ENCODE measurements around the gene AKAP8L.
"Not testable (repeated sequence)": the region's sequence is repeated elsewhere in the genome, so short reads cannot be mapped to it uniquely, and the experiment has no call there.

AKAP8L gene

DNA sequence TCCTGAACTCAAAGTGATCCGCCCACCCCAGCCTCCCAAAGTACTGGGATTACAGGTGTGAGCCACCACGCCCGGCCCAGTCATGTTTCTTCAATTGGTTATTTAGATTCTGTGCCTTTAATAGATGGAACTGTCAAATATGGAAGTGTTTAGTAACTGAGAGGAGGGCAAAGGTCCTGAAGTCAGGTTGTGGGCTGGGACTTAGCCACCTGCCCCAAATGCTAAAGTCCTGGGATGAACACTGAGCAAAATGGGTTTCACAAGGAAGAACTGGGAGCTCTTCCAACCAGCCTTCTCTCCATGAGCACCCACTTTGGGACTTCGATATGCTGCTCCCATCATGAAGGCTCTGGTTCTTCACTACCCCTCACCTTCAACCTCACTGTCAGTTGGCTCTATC, 60.9 kb downstream of the AKAP8L start:
- no peak overlapping the region for H3K27ac ChIP-seq (ENCODE audit: low read depth, low read length)

DNA sequence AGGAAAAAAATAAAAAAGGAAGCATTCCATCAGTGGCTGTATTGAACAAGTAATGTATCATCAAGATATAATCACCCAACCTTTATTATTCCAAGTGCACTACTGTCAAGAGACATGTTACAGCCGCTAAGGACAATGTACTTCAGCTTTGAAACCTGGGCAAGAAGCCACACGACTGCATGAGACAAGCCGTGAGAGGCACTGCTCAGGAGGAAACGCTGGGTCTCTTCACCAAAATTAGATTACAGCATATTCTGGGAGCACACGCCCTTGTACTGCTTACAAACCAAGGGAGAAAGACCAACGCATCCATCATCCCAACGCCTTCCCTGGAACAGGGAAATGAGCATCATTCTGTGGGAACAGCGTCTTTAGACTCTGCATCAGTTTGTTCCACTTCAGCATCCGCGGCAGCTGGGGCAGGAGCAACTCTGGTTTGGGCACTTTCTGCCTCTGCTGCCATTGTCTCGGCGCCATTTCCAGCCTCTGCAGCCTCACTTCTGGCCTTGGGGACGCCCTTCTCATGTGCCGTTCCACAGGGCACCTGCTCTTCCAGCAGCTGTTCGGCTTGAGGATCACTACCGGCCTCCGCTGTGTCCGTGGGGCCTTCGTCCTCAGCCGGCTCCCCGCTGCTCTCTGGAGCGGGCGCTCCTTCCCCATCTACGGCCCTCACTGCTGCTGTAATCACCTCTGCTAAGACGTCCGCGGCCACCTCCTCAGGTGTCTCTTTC, 64.1 kb downstream of the AKAP8L start:
- H3K4me1 ChIP-seq (ENCODE audit: control insufficient read depth in 1 of 2, insufficient read depth in 2 of 2, low read length in 2 of 2): peaks cover 0 to 5% of the 10 kb centered on the region in 2 donors
- no peaks in the 10 kb centered on the region for H3K27me3 ChIP-seq (ENCODE audit: control insufficient read depth in 1 of 2, insufficient read depth in 2 of 2, low read length in 2 of 2)
- no peak overlapping the region for H3K4me3 ChIP-seq (ENCODE audit: low read depth in 1 of 2, low read length in 2 of 2)
- no peak overlapping the region for H3K27ac ChIP-seq (ENCODE audit: low read depth, low read length)
- H3K36me3 ChIP-seq (ENCODE audit: control insufficient read depth in 1 of 2, insufficient read depth in 2 of 2, low read length in 2 of 2): peaks cover 22 to 53% of the 10 kb centered on the region in 2 donors
- H3K9me3 ChIP-seq (ENCODE audit: control insufficient read depth in 1 of 2, low read length in 2 of 2): no peaks in the 10 kb centered on the region
- H3K9ac ChIP-seq (ENCODE audit: low read depth in 1 of 2, low read length in 2 of 2): no peak overlapping the region

More for the DNA sequence above, 60.9 kb downstream of the AKAP8L start:
- H3K9ac ChIP-seq (ENCODE audit: low read depth in 1 of 2, low read length in 2 of 2): no peak overlapping the region
- H3K4me3 ChIP-seq (ENCODE audit: low read depth in 1 of 2, low read length in 2 of 2): no peak overlapping the region
- no peaks in the 10 kb centered on the region for H3K27me3 ChIP-seq (ENCODE audit: control insufficient read depth in 1 of 2, insufficient read depth in 2 of 2, low read length in 2 of 2)
- no peaks in the 10 kb centered on the region for H3K9me3 ChIP-seq (ENCODE audit: control insufficient read depth in 1 of 2, low read length in 2 of 2)
- peaks cover 35 to 75% of the 10 kb centered on the region in 2 donors for H3K36me3 ChIP-seq (ENCODE audit: control insufficient read depth in 1 of 2, insufficient read depth in 2 of 2, low read length in 2 of 2)
- peaks cover 4 to 8% of the 10 kb centered on the region in 2 donors for H3K4me1 ChIP-seq (ENCODE audit: control insufficient read depth in 1 of 2, insufficient read depth in 2 of 2, low read length in 2 of 2)

DNA sequence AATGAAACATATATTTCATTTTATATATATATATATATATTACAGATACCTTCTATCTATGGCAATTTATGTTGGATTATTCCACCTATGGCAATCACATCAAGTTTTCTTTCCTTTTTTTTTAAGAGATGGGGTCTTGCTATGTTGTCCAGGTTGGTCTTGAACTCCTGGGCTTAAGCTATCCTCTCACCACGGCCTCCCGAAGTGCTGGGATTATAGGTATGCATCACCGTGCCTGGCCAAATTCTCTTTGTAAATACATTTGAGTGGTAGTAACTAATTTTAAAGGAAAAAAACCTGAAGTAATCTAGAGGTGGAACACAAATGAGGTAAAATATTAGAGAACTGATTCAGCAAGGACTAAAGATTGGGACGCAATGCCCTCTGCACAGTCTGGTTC, 64.9 kb downstream of the AKAP8L start:
- no peak overlapping the region for H3K4me3 ChIP-seq (ENCODE audit: low read depth in 1 of 2, low read length in 2 of 2)
- peaks cover 0 to 5% of the 10 kb centered on the region in 2 donors for H3K4me1 ChIP-seq (ENCODE audit: control insufficient read depth in 1 of 2, insufficient read depth in 2 of 2, low read length in 2 of 2)
- H3K9me3 ChIP-seq (ENCODE audit: control insufficient read depth in 1 of 2, low read length in 2 of 2): no peaks in the 10 kb centered on the region
- peaks cover 18 to 47% of the 10 kb centered on the region in 2 donors for H3K36me3 ChIP-seq (ENCODE audit: control insufficient read depth in 1 of 2, insufficient read depth in 2 of 2, low read length in 2 of 2)
- no peak overlapping the region for H3K9ac ChIP-seq (ENCODE audit: low read depth in 1 of 2, low read length in 2 of 2)
- no peak overlapping the region for H3K27ac ChIP-seq (ENCODE audit: low read depth, low read length)
- no peaks in the 10 kb centered on the region for H3K27me3 ChIP-seq (ENCODE audit: control insufficient read depth in 1 of 2, insufficient read depth in 2 of 2, low read length in 2 of 2)

DNA sequence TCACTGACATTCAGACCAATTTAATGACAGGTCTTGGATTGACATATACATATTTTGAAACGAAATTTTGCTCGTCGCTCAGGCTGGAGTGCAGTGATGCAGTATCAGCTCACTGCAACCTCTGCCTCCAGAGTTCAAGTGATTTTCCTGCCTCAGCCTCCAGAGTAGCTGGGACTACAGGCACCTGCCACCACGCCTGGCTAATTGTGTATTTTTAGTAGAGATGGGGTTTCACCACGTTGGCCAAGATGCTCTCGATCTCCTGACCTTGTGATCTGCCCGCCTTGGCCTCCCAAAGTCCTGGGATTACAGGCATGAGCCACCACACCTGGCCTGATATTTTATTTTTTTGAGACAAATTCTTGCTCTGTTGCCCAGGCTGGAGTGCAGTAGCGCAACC, 66.3 kb downstream of the AKAP8L start:
- H3K4me1 ChIP-seq (ENCODE audit: control insufficient read depth in 1 of 2, insufficient read depth in 2 of 2, low read length in 2 of 2); H3K27me3 ChIP-seq (ENCODE audit: control insufficient read depth in 1 of 2, insufficient read depth in 2 of 2, low read length in 2 of 2); H3K4me3 ChIP-seq (ENCODE audit: low read depth in 1 of 2, low read length in 2 of 2); H3K9me3 ChIP-seq (ENCODE audit: control insufficient read depth in 1 of 2, low read length in 2 of 2); H3K9ac ChIP-seq (ENCODE audit: low read depth in 1 of 2, low read length in 2 of 2); H3K27ac ChIP-seq (ENCODE audit: low read depth, low read length): not testable (repeated sequence)
- H3K36me3 ChIP-seq (ENCODE audit: control insufficient read depth in 1 of 2, insufficient read depth in 2 of 2, low read length in 2 of 2): peaks cover 8 to 36% of the 10 kb centered on the region in 2 donors

DNA sequence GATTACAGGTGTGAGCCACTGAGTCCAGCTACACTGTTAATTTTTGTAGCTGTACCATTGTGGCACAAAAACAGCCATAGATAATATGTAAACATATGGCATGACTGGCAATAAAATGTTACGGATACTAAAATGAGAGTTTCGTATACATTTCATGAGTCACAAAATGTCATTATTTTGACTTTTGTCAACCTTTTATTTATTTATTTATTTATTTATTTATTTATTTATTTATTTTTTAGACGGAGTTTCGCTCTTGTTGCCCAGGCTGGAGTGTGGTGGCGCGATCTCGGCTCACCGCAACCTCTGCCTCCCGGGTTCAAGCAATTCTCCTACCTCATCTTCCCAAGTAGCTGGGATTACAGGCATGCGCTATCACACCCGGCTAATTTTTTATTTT, 77.5 kb downstream of the AKAP8L start:
- H3K27ac ChIP-seq (ENCODE audit: low read depth, low read length); H3K9me3 ChIP-seq (ENCODE audit: control insufficient read depth in 1 of 2, low read length in 2 of 2); H3K4me3 ChIP-seq (ENCODE audit: low read depth in 1 of 2, low read length in 2 of 2); H3K9ac ChIP-seq (ENCODE audit: low read depth in 1 of 2, low read length in 2 of 2); H3K36me3 ChIP-seq (ENCODE audit: control insufficient read depth in 1 of 2, insufficient read depth in 2 of 2, low read length in 2 of 2); H3K4me1 ChIP-seq (ENCODE audit: control insufficient read depth in 1 of 2, insufficient read depth in 2 of 2, low read length in 2 of 2); H3K27me3 ChIP-seq (ENCODE audit: control insufficient read depth in 1 of 2, insufficient read depth in 2 of 2, low read length in 2 of 2): not testable (repeated sequence)

DNA sequence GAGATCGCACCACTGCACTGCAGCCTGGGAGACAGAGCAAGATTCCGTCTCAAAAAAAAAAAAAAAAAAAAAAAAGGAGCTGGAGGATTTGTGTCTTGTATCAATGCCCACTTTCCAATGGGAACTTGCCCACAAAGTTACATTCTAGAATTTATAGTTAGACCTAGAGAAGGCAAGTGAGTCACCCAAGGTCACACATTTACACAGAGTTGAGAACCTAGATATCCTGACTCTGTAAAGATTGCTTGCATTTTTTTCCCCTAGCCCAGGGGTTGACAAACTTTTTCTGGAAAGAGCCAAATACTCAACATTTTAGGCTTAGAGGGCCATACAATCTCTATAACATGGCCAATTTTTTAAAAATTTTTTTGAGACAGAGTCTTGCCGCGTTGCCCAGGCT, 78.7 kb downstream of the AKAP8L start:
- no peak overlapping the region for H3K9ac ChIP-seq (ENCODE audit: low read depth in 1 of 2, low read length in 2 of 2)

DNA sequence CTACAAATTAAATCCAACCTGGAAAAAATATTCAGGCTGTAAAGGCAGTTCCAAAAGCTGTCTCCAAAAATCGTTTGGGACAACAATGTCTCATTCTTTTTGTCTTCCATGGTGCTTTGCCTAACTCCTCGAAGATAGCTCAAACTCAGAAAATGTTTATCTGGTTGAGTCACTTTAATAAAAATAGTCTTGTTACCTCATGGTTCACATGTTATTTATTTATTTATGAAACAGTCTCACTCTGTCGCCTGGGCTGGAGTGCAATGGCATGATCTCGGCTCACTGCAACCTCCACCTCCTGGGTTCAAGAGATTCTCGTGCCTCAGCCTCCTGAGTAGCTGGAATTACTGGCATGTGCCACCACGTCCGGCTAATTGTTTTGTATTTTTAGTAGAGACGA, 81.6 kb downstream of the AKAP8L start:
- no peak overlapping the region for H3K27ac ChIP-seq (ENCODE audit: low read depth, low read length)
- H3K36me3 ChIP-seq (ENCODE audit: control insufficient read depth in 1 of 2, insufficient read depth in 2 of 2, low read length in 2 of 2): no peaks in the 10 kb centered on the region
- H3K27me3 ChIP-seq (ENCODE audit: control insufficient read depth in 1 of 2, insufficient read depth in 2 of 2, low read length in 2 of 2): no peaks in the 10 kb centered on the region
- peaks cover 5 to 6% of the 10 kb centered on the region in 2 donors for H3K4me1 ChIP-seq (ENCODE audit: control insufficient read depth in 1 of 2, insufficient read depth in 2 of 2, low read length in 2 of 2)
- H3K9me3 ChIP-seq (ENCODE audit: control insufficient read depth in 1 of 2, low read length in 2 of 2): no peaks in the 10 kb centered on the region
- H3K9ac ChIP-seq (ENCODE audit: low read depth in 1 of 2, low read length in 2 of 2): no peak overlapping the region
- H3K4me3 ChIP-seq (ENCODE audit: low read depth in 1 of 2, low read length in 2 of 2): no peak overlapping the region

More for the DNA sequence above, 78.7 kb downstream of the AKAP8L start:
- H3K36me3 ChIP-seq (ENCODE audit: control insufficient read depth in 1 of 2, insufficient read depth in 2 of 2, low read length in 2 of 2): no peaks in the 10 kb centered on the region
- no peak overlapping the region for H3K27ac ChIP-seq (ENCODE audit: low read depth, low read length)
- H3K4me3 ChIP-seq (ENCODE audit: low read depth in 1 of 2, low read length in 2 of 2): no peak overlapping the region
- H3K4me1 ChIP-seq (ENCODE audit: control insufficient read depth in 1 of 2, insufficient read depth in 2 of 2, low read length in 2 of 2): no peaks in the 10 kb centered on the region
- no peaks in the 10 kb centered on the region for H3K9me3 ChIP-seq (ENCODE audit: control insufficient read depth in 1 of 2, low read length in 2 of 2)
- H3K27me3 ChIP-seq (ENCODE audit: control insufficient read depth in 1 of 2, insufficient read depth in 2 of 2, low read length in 2 of 2): no peaks in the 10 kb centered on the region

DNA sequence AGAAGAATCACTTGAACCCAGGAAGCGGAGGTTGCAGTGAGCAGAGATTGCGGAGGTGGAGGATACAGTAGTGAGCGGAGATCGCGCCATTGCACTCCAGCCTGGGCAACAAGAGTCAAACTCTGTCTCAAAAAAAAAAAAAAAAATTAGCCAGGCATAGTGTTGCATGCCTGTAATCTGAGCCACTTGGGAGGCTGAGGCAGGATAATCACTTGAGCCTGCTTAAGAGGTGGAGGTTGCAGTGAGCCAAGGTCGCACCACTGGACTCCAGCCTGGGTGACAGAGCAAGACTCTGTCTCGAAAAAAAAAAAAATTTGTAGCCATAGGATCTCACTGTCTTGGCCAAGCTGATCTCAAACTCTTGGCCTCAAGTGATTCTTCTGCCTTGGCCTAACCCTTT, 82.8 kb downstream of the AKAP8L start:
- not testable (repeated sequence) for H3K9me3 ChIP-seq (ENCODE audit: control insufficient read depth in 1 of 2, low read length in 2 of 2); H3K27me3 ChIP-seq (ENCODE audit: control insufficient read depth in 1 of 2, insufficient read depth in 2 of 2, low read length in 2 of 2); H3K27ac ChIP-seq (ENCODE audit: low read depth, low read length); H3K4me3 ChIP-seq (ENCODE audit: low read depth in 1 of 2, low read length in 2 of 2); H3K9ac ChIP-seq (ENCODE audit: low read depth in 1 of 2, low read length in 2 of 2); H3K4me1 ChIP-seq (ENCODE audit: control insufficient read depth in 1 of 2, insufficient read depth in 2 of 2, low read length in 2 of 2); H3K36me3 ChIP-seq (ENCODE audit: control insufficient read depth in 1 of 2, insufficient read depth in 2 of 2, low read length in 2 of 2)

DNA sequence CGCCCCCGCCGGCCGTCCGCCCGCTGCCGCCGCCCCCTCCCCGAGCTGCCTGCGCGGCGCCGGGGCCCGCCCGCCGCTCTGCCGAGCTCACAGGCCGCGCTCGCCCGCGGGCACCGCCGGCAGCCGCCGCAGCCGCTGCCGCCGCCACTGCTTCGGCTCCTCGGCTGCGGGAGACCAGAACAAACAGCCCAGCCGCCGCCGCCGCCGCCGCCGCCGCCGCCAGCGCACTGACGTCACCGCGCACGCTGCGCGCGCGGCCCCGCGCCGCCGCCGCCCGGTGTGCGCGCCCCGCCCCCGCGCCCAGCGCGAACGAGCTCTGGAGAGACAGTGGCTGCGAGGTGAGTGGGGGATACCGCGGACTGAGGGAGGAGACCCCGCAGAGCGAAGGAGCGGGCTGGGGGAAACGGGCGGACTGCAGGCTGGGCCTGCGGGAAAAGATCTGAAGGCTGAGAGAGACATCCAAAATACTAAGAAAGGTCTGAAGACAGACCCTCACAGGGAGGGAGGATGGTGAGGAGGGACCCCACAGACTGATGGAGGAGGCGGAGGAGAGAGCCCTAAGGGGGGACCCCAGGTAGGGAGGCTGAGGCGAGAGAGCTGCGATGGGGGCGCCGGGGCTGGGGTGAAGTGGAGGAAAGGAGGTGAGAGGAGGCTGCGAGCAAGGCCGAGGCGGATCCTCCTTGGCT, 86.3 kb downstream of the AKAP8L start, which contains the start of gene BRD4:
TSS of gene BRD4 (minus strand) at position 229 of the 686 bp plus-strand sequence. CDS start 59,440 bp downstream, outside the sequence.
- Histone ChIP-seq H3K27me3 (ENCODE audit: control insufficient read depth in 1 of 2, insufficient read depth in 2 of 2, low read length in 2 of 2) (no peaks in the 10 kb centered on the region), H3K9me3 (ENCODE audit: control insufficient read depth in 1 of 2, low read length in 2 of 2) (no peaks in the 10 kb centered on the region), H3K9ac (ENCODE audit: low read depth in 1 of 2, low read length in 2 of 2) (peak within 1 kb of the TSS; percentile 89 to 98), H3K4me1 (ENCODE audit: control insufficient read depth in 1 of 2, insufficient read depth in 2 of 2, low read length in 2 of 2) (peaks cover 28 to 36% of the 10 kb centered on the region in 2 donors), H3K4me3 (ENCODE audit: low read depth in 1 of 2, low read length in 2 of 2) (peak within 1 kb of the TSS; percentile 90 to 92), H3K36me3 (ENCODE audit: control insufficient read depth in 1 of 2, insufficient read depth in 2 of 2, low read length in 2 of 2) (no peaks in the 10 kb centered on the region), H3K27ac (ENCODE audit: low read depth, low read length) (peak within 1 kb of the TSS; percentile 89)

Measured in duodenal mucosa (tissue), 2 donors.